Glutamatergic neuron (in vitro differentiated cells): ENCODE results near the gene TBC1D1. TPM values are rescaled to one million over a fixed set of nuclear protein-coding genes. Genes with fewer than 3 reads are reported as not detected.

ENCODE experiments used
- DNase-seq: peaks from one replicate; pipeline ENCODE4 v3.0.0; 2022
- H3K27ac Mint-ChIP-seq: one replicate; pipeline ENCODE4 v1.8.0; 2020; ENCODE audit warnings: mild to moderate bottlenecking, mixed read lengths, inconsistent platforms; ENCODE audit not compliant: unreplicated experiment
- H3K27me3 Mint-ChIP-seq: one replicate; pipeline ENCODE4 v1.8.0; 2020; ENCODE audit warnings: mild to moderate bottlenecking, moderate library complexity, mixed read lengths, inconsistent platforms; ENCODE audit not compliant: unreplicated experiment
- H3K36me3 Mint-ChIP-seq: one replicate; pipeline ENCODE4 v1.8.0; 2020; ENCODE audit warnings: mild to moderate bottlenecking, mixed read lengths, inconsistent platforms; ENCODE audit not compliant: unreplicated experiment
- H3K4me1 Mint-ChIP-seq: one replicate; pipeline ENCODE4 v1.8.0; 2020; ENCODE audit warnings: mild to moderate bottlenecking, low read depth, mixed read lengths, inconsistent platforms; ENCODE audit not compliant: unreplicated experiment
- H3K4me3 Mint-ChIP-seq: one replicate; pipeline ENCODE4 v1.8.0; 2020; ENCODE audit warnings: mild to moderate bottlenecking, mixed read lengths, inconsistent platforms; ENCODE audit not compliant: unreplicated experiment
- H3K9me3 Mint-ChIP-seq: one replicate; pipeline ENCODE4 v1.8.0; 2020; ENCODE audit warnings: mild to moderate bottlenecking, moderate library complexity, mixed read lengths, inconsistent platforms; ENCODE audit not compliant: unreplicated experiment
- CTCF ChIP-seq: fragments of 200-600 bp; sonication (generic); IDR thresholded peaks from one replicate; pipeline ENCODE4 v1.5.0; 2021; ENCODE audit not compliant: partially characterized antibody, unreplicated experiment
- total RNA-seq: library from RNA; stranded (reverse); fragmentation: NEBNext Ultra II Directional; extraction: Animal tissue kit (Norgen Biotek cat#: 25700); gene quantifications from one replicate; pipeline ENCODE4 v1.2.1, GENCODE V29; 2021; ENCODE audit not compliant: unreplicated experiment

Gene TBC1D1
- total RNA-seq, 1 donor from 2014 or later: 106 TPM

- Mint-ChIP-seq H3K4me3 (no peak overlapping the region), H3K36me3 (no peaks in the 10 kb centered on the region), H3K4me1 (no peaks in the 10 kb centered on the region), H3K27ac (no peak overlapping the region), H3K27me3 (peaks cover 1% of the 10 kb centered on the region), H3K9me3 (no peaks in the 10 kb centered on the region)
- TF ChIP-seq CTCF: no peak
- no peak for DNase-seq
These were observed 14.7 kb upstream of the TBC1D1 start for GRCh38 chr4:37876156-37876555.

- H3K27me3 Mint-ChIP-seq: no peaks in the 10 kb centered on the region
- TF ChIP-seq CTCF: no peak
- no peaks in the 10 kb centered on the region for H3K9me3 Mint-ChIP-seq
- no peak overlapping the region for H3K27ac Mint-ChIP-seq
- DNase-seq: no peak
- H3K36me3 Mint-ChIP-seq: no peaks in the 10 kb centered on the region
- H3K4me3 Mint-ChIP-seq: no peak overlapping the region
- no peaks in the 10 kb centered on the region for H3K4me1 Mint-ChIP-seq
These were observed 11.5 kb upstream of the TBC1D1 start for GRCh38 chr4:37879365-37879764.

- Mint-ChIP-seq H3K27me3 (peaks cover 2% of the 10 kb centered on the region), H3K9me3 (no peaks in the 10 kb centered on the region), H3K27ac (no peak overlapping the region), H3K36me3 (no peaks in the 10 kb centered on the region), H3K4me1 (no peaks in the 10 kb centered on the region), H3K4me3 (no peak overlapping the region)
- no peak for DNase-seq
- no peak for TF ChIP-seq CTCF
These were observed 9.1 kb upstream of the TBC1D1 start for GRCh38 chr4:37881811-37882210.

- no peak for TF ChIP-seq CTCF
- no peaks in the 10 kb centered on the region for H3K36me3 Mint-ChIP-seq
- no peak for DNase-seq
- no peaks in the 10 kb centered on the region for H3K4me1 Mint-ChIP-seq
- H3K9me3 Mint-ChIP-seq: no peaks in the 10 kb centered on the region
- H3K4me3 Mint-ChIP-seq: no peak overlapping the region
- H3K27ac Mint-ChIP-seq: no peak overlapping the region
- peaks cover 2% of the 10 kb centered on the region for H3K27me3 Mint-ChIP-seq
These were observed 8.1 kb upstream of the TBC1D1 start for GRCh38 chr4:37882665-37883296.

GRCh38 chr4:37884855-37885487 is 5.9 kb upstream of the TBC1D1 start:
- Mint-ChIP-seq H3K27me3 (peaks cover 10% of the 10 kb centered on the region), H3K4me3 (no peak overlapping the region), H3K4me1 (no peaks in the 10 kb centered on the region), H3K36me3 (no peaks in the 10 kb centered on the region), H3K27ac (no peak overlapping the region), H3K9me3 (no peaks in the 10 kb centered on the region)
- no peak for TF ChIP-seq CTCF
- DNase-seq: no peak
